GM12892 (cell line): ENCODE data around the gene STOX2.

Source experiments
- POLR2A ChIP-seq: IDR thresholded peaks from 2 replicates; pipeline ENCODE4 v1.6.1; 2011; ENCODE audit warnings: low read depth, low read length, control low read depth
- POLR2AphosphoS5 ChIP-seq: IDR thresholded peaks from 2 replicates; pipeline ENCODE4 v1.6.1; 2011; ENCODE audit warnings: low read depth, low read length, control low read depth
- TAF1 ChIP-seq: IDR thresholded peaks from 2 replicates; pipeline ENCODE4 v1.6.1; 2011; ENCODE audit warnings: low read depth, mild to moderate bottlenecking, control low read depth, low read length, borderline replicate concordance

- TF ChIP-seq TAF1 (no peak), POLR2A (no peak), POLR2AphosphoS5 (no peak)
Measured at GRCh38 chr4:183863155-183863825, 41.8 kb upstream of the STOX2 start.
